Panc1 (cell line): Measurements from ENCODE around the gene PLCD3. TPM values are rescaled to one million over a fixed set of nuclear protein-coding genes. Genes with fewer than 3 reads are reported as not detected.

Experiments used
- ATAC-seq: fragments of 200-7000 bp; cut with Tn5 transposase; 2 replicates; pipeline ENCODE4 v1.9.1; 2020; ENCODE audit warnings: mild to moderate bottlenecking, moderate library complexity
- BruUV-seq: library from RNA; stranded (reverse); fragments of 400-500 nt; replicated peaks from 2 replicates; lab custom pipeline; 2021; lab: Mats Ljungman, UMichigan
- CTCF ChIA-PET: fragments of 300-600 bp; sonication (Branson Sonifier 250); formaldehyde crosslinking; loops from one replicate; lab custom pipeline; 2022; ENCODE audit warnings: antibody characterized with exemption; lab: Charles Lee
- POLR2A ChIA-PET: fragments of 300-600 bp; sonication (Branson Sonifier 250); formaldehyde crosslinking; loops from one replicate; lab custom pipeline; 2022; ENCODE audit warnings: antibody characterized with exemption; lab: Charles Lee
- DNase-seq: peaks from one replicate; pipeline ENCODE4 v3.0.0-alpha.2; 2010; ENCODE audit warnings: low read depth, low spot score
- H3K27ac ChIP-seq: 2 replicates; pipeline ENCODE4 v1.5.1; 2011; ENCODE audit warnings: mild to moderate bottlenecking, low read length, inconsistent platforms
- H3K27me3 ChIP-seq: fragments of 200-500 bp; sonication (Bioruptor generic); 2 replicates; pipeline ENCODE4 v1.6.0; 2014; ENCODE audit warnings: low read length, inconsistent platforms; ENCODE audit not compliant: control insufficient read depth, insufficient read depth
- H3K36me3 ChIP-seq: fragments of 200-500 bp; sonication (Bioruptor generic); 2 replicates; pipeline ENCODE4 v1.5.1; 2014; ENCODE audit warnings: inconsistent platforms, mild to moderate bottlenecking, low read length, moderate library complexity; ENCODE audit not compliant: control insufficient read depth, insufficient read depth
- H3K4me1 ChIP-seq: 2 replicates; pipeline ENCODE4 v1.5.1; 2011; ENCODE audit warnings: inconsistent platforms, mild to moderate bottlenecking, low read length, moderate library complexity; ENCODE audit not compliant: control insufficient read depth, insufficient read depth
- H3K4me3 ChIP-seq, 2 experiments: 2 replicates each; pipeline ENCODE4 v1.5.1; 2011 to 2012; ENCODE audit warnings: low read depth in 2 of 2, low read length in 2 of 2, mild to moderate bottlenecking in 2 of 2, inconsistent platforms in 1 of 2, moderate library complexity in 1 of 2
- H3K9me3 ChIP-seq: fragments of 200-500 bp; sonication (Bioruptor generic); 2 replicates; pipeline ENCODE4 v1.5.1; 2014; ENCODE audit warnings: low read depth, mild to moderate bottlenecking, inconsistent platforms, low read length, moderate library complexity; ENCODE audit not compliant: control insufficient read depth, insufficient read depth
- POLR2AphosphoS5 ChIP-seq: IDR thresholded peaks from 2 replicates; pipeline ENCODE4 v1.6.1; 2012; ENCODE audit warnings: mild to moderate bottlenecking, low read depth, low read length, moderate library complexity
- SIN3A ChIP-seq: IDR thresholded peaks from 2 replicates; pipeline ENCODE4 v1.6.1; 2012; ENCODE audit warnings: low read depth, mild to moderate bottlenecking, low read length, moderate library complexity, borderline replicate concordance; ENCODE audit not compliant: insufficient read depth
- TCF7L2 ChIP-seq: IDR thresholded peaks from 2 replicates; pipeline ENCODE4 v1.6.1; 2011; ENCODE audit warnings: mild to moderate bottlenecking, low read depth, low read length, inconsistent platforms
- in situ Hi-C: cut with HindIII; loops from 2 replicates; pipeline ENCODE4 v1.10.0; 2016; ENCODE audit warnings: low sequenced_read_pairs, low pct_unique_long_range_greater_than_20kb
- intact Hi-C: fragments of 100-400 bp; cut with micrococcal nuclease; formaldehyde crosslinking; loops from one replicate; pipeline ENCODE4 v1.10.0; 2022; ENCODE audit not compliant: unreplicated experiment
- total RNA-seq: library from RNA; stranded (reverse); gene quantifications from one replicate; pipeline ENCODE4 v1.2.1, GENCODE V29; 2021; ENCODE audit not compliant: unreplicated experiment
- TF ChIP-seq, protein P1 (sequence below): fragments of 450-650 bp; IDR thresholded peaks from 2 replicates; pipeline ENCODE4 v1.5.1; 2017; ENCODE audit warnings: mild to moderate bottlenecking
- TF ChIP-seq, protein P2 (sequence below), 2 experiments: IDR thresholded peaks; 2 replicates each; pipeline ENCODE4 v1.6.1; 2011 to 2012; ENCODE audit warnings: low read depth in 2 of 2, control low read depth in 1 of 2, low read length in 1 of 2, mild to moderate bottlenecking in 1 of 2, moderate library complexity in 1 of 2; ENCODE audit not compliant: insufficient read depth in 1 of 2

Gene PLCD3
- total RNA-seq, 1 experiment from 2014 or later: 125 TPM

GRCh38 chr17:45096926-45097325 is 35.4 kb downstream of the PLCD3 start:
- Histone ChIP-seq H3K4me1 (peaks cover 11% of the 10 kb centered on the region), H3K36me3 (peaks cover 14% of the 10 kb centered on the region), H3K9me3 (no peaks in the 10 kb centered on the region), H3K4me3 (no peak overlapping the region), H3K27me3 (no peaks in the 10 kb centered on the region), H3K27ac (no peak overlapping the region)
- in situ Hi-C loops: no loop called here
- TF ChIP-seq, protein P1, sequence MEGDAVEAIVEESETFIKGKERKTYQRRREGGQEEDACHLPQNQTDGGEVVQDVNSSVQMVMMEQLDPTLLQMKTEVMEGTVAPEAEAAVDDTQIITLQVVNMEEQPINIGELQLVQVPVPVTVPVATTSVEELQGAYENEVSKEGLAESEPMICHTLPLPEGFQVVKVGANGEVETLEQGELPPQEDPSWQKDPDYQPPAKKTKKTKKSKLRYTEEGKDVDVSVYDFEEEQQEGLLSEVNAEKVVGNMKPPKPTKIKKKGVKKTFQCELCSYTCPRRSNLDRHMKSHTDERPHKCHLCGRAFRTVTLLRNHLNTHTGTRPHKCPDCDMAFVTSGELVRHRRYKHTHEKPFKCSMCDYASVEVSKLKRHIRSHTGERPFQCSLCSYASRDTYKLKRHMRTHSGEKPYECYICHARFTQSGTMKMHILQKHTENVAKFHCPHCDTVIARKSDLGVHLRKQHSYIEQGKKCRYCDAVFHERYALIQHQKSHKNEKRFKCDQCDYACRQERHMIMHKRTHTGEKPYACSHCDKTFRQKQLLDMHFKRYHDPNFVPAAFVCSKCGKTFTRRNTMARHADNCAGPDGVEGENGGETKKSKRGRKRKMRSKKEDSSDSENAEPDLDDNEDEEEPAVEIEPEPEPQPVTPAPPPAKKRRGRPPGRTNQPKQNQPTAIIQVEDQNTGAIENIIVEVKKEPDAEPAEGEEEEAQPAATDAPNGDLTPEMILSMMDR: no peak
- TF ChIP-seq SIN3A: no peak
- TF ChIP-seq POLR2AphosphoS5: no peak
- no peak for TF ChIP-seq TCF7L2
- TF ChIP-seq, protein P2, sequence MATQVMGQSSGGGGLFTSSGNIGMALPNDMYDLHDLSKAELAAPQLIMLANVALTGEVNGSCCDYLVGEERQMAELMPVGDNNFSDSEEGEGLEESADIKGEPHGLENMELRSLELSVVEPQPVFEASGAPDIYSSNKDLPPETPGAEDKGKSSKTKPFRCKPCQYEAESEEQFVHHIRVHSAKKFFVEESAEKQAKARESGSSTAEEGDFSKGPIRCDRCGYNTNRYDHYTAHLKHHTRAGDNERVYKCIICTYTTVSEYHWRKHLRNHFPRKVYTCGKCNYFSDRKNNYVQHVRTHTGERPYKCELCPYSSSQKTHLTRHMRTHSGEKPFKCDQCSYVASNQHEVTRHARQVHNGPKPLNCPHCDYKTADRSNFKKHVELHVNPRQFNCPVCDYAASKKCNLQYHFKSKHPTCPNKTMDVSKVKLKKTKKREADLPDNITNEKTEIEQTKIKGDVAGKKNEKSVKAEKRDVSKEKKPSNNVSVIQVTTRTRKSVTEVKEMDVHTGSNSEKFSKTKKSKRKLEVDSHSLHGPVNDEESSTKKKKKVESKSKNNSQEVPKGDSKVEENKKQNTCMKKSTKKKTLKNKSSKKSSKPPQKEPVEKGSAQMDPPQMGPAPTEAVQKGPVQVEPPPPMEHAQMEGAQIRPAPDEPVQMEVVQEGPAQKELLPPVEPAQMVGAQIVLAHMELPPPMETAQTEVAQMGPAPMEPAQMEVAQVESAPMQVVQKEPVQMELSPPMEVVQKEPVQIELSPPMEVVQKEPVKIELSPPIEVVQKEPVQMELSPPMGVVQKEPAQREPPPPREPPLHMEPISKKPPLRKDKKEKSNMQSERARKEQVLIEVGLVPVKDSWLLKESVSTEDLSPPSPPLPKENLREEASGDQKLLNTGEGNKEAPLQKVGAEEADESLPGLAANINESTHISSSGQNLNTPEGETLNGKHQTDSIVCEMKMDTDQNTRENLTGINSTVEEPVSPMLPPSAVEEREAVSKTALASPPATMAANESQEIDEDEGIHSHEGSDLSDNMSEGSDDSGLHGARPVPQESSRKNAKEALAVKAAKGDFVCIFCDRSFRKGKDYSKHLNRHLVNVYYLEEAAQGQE (IDR thresholded peaks at IDR 0.05; ENCODE audit: insufficient read depth in 1 of 2, low read depth in 2 of 2, low read length in 1 of 2): no peak
- DNase-seq: no peak
- no peak for ATAC-seq
- intact Hi-C loops: no loop called here
- no TSS peak for BruUV-seq
- ChIA-PET CTCF (no interaction called here), POLR2A (no interaction called here)

- CTCF ChIA-PET: no interaction called here
- BruUV-seq: no TSS peak
Observed at GRCh38 chr17:45096141-45096540, 36.2 kb downstream of the PLCD3 start.

More at GRCh38 chr17:45096141-45096540, 36.2 kb downstream of the PLCD3 start:
- no peak overlapping the region for H3K27ac ChIP-seq
- no peak for TF ChIP-seq POLR2AphosphoS5
- TF ChIP-seq, protein P1: peak; percentile 73
- ATAC-seq (no peak), DNase-seq (no peak)
- peaks cover 11% of the 10 kb centered on the region for H3K4me1 ChIP-seq
- in situ Hi-C loops (no loop called here), intact Hi-C loops (no loop called here)
- H3K36me3 ChIP-seq: peaks cover 14% of the 10 kb centered on the region
- H3K9me3 ChIP-seq: no peaks in the 10 kb centered on the region
- no peak overlapping the region for H3K4me3 ChIP-seq
- POLR2A ChIA-PET: no interaction called here
- no peaks in the 10 kb centered on the region for H3K27me3 ChIP-seq
